Smooth muscle cell of the pulmonary artery (primary cell): ENCODE results near the gene DUSP22. TPM values are rescaled to one million over a fixed set of nuclear protein-coding genes. Genes with fewer than 3 reads are reported as not detected.

Experiments used
- total RNA-seq: library from RNA; depleted of rRNA; stranded (reverse); fragments of >200 nt; gene quantifications from 2 replicates; pipeline ENCODE4 v1.2.3, GENCODE V29; 2014

DUSP22 gene, protein sequence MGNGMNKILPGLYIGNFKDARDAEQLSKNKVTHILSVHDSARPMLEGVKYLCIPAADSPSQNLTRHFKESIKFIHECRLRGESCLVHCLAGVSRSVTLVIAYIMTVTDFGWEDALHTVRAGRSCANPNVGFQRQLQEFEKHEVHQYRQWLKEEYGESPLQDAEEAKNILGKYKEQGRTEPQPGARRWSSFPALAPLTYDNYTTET
- 17.9 and 18.6 TPM in 2 replicates for total RNA-seq

DNA sequence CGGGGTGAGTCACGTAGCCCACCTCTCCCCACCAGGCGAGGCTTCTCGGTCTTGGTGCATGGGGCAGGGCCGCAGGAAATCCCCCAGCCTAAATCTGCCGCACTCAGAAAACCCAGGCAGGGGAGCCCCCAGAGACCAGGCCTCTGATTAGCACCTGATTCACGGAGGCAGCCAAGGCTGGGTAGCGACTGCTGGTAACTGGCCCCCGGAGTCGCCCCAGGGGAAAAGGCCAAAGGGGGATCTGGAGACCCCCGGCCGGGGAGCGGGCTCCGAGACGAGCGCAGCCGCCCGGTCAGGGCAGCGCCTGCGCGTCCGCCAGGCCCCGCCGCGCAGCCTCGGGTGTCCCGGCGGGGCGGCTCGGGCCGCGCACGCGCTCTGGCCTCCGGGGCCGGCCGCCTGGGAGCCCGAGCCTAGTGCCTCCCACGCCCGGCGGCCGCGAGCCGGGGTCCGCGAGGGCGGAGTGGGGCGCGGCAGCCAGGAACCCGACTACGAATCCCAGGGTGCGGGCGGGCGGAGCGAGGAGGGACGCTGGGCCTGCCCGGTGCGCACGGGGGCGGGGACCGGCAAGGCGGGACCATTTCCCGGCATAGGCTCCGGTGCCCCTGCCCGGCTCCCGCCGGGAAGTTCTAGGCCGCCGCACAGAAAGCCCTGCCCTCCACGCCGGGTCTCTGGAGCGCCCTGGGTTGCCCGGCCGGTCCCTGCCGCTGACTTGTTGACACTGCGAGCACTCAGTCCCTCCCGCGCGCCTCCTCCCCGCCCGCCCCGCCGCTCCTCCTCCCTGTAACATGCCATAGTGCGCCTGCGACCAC lies at the start of gene DUSP22:
TSS of gene DUSP22 (plus strand) at position 791 of the 809 bp plus-strand sequence. CDS start 53 bp downstream, outside the sequence.

DNA sequence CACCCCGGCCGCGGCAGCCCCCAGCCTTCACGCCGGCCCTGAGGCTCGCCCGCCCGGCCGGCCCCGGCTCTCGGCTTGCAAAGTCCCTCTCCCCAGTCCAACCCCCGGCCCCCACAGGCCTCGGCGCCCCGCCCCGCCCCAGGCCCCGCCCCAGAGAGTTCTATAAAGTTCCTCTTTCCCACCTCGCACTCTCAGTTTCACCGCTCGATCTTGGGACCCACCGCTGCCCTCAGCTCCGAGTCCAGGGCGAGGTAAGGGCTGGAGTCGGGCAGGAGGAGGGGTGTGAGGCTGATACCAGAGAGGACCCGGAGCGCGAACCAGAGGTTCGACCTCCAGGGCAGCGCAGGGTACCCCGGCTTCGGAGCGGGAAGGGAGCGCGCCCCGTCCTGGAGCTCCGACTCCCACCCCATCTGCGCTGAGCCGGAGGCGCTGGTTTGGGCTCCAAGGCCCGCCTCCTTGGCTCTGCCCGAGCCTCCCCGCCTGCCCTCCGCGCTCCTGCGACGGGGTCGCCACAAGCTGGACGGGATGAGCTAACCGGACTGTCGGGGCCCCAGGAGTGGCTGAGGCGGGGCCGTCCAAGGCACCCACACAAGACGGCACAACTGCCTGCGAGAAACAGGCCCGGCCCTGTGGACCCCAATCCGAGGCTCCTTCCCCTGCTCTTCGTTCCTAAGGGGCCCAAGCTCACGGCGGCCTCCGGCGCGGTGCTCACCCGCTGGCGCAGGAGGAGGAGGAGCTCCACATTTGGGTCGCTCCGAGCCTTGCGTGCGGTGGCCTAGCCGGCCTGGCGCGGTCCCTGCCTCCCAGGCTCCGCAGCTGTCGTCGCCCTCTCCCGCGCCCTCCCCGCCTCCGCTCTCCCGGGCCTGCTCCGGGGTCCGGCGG lies 99.5 kb downstream of the DUSP22 start, which contains the start of gene IRF4:
TSS of gene IRF4 (plus strand) at position 194 of the 882 bp plus-strand sequence. CDS start 1,401 bp downstream, outside the sequence.

Other genes starting within 250 kb of the DUSP22 start
- gene IRF4, start 99.3 kb downstream of the DUSP22 start, total RNA-seq: under 0.01 TPM in 1 of 2 replicates, not detected in the other